GM12878 (cell line): ENCODE results near the gene HACE1. TPM values are rescaled to one million over a fixed set of nuclear protein-coding genes. Genes with fewer than 3 reads are reported as not detected.

ENCODE experiments used
- ATAC-seq: fragments of 200-7000 bp; cut with Tn5 transposase; 3 replicates; pipeline ENCODE4 v1.9.1; 2020; ENCODE audit warnings: mild to moderate bottlenecking, moderate library complexity
- BruUV-seq: library from RNA; stranded (reverse); fragments of 400-500 nt; replicated peaks from 2 replicates; lab custom pipeline; 2021; lab: Mats Ljungman, UMichigan
- CTCF ChIA-PET: fragments of 300-600 bp; sonication (Branson Sonifier 250); formaldehyde crosslinking; extraction: SDS; loops from one replicate; lab custom pipeline; 2021; ENCODE audit warnings: inconsistent platforms; lab: Yijun Ruan, JAX
- POLR2A ChIA-PET: fragments of 350-600 bp; formaldehyde crosslinking; extraction: SDS; loops from one replicate; lab custom pipeline; 2021; ENCODE audit warnings: inconsistent platforms; lab: Charles Lee
- RAD21 ChIA-PET: fragments of 300-600 bp; sonication (Branson Sonifier 250); formaldehyde crosslinking; loops from one replicate; lab custom pipeline; 2023; ENCODE audit warnings: antibody characterized with exemption; ENCODE audit not compliant: unreplicated experiment; lab: Charles Lee
- SMC1A ChIA-PET: fragments of 300-600 bp; sonication (Branson Sonifier 250); formaldehyde crosslinking; loops from one replicate; lab custom pipeline; 2023; ENCODE audit not compliant: unreplicated experiment, uncharacterized antibody; lab: Charles Lee
- DNase-seq: peaks from one replicate; pipeline ENCODE4 v3.0.0-alpha.2; 2011; ENCODE audit warnings: low read depth, low spot score
- FAIRE-seq: peaks from 3 replicates; lab custom pipeline; 2011; peaks lifted over from hg19 to GRCh38; lab: Jason Lieb, UNC
- H2AFZ ChIP-seq: 2 replicates; pipeline ENCODE4 v1.6.0; 2011; ENCODE audit warnings: low read depth, low read length, control low read depth; ENCODE audit not compliant: control insufficient read depth
- H3K27ac ChIP-seq: 2 replicates; pipeline ENCODE4 v1.5.1; 2011; ENCODE audit warnings: control low read depth; ENCODE audit not compliant: control insufficient read depth, insufficient read depth
- H3K27me3 ChIP-seq, 2 experiments: replicated peaks in 1 of 2; 2 replicates each; pipeline versions ENCODE4 v1.6.0 to v1.6.1; 2011; ENCODE audit warnings: low read length in 1 of 2; ENCODE audit not compliant: control insufficient read depth in 2 of 2, insufficient read depth in 2 of 2
- H3K36me3 ChIP-seq, 2 experiments: 2 replicates each; pipeline ENCODE4 v1.5.1; 2011; ENCODE audit warnings: low read length in 1 of 2; ENCODE audit not compliant: control insufficient read depth in 2 of 2, insufficient read depth in 2 of 2
- H3K4me1 ChIP-seq: 2 replicates; pipeline ENCODE4 v1.6.1; 2011; ENCODE audit warnings: mild to moderate bottlenecking, low read length, moderate library complexity, mixed read lengths; ENCODE audit not compliant: control insufficient read depth, insufficient read depth
- H3K4me2 ChIP-seq: 2 replicates; pipeline ENCODE4 v1.6.0; 2011; ENCODE audit warnings: control low read depth; ENCODE audit not compliant: control insufficient read depth, insufficient read depth
- H3K4me3 ChIP-seq: fragments of 200-600 bp; sonication (generic); 2 replicates; pipeline ENCODE4 v1.5.1; 2016
- H3K79me2 ChIP-seq: 2 replicates; pipeline ENCODE4 v1.6.0; 2011; ENCODE audit warnings: low read length; ENCODE audit not compliant: control insufficient read depth, insufficient read depth
- H3K9ac ChIP-seq: 2 replicates; pipeline ENCODE4 v1.8.0; 2011; ENCODE audit warnings: low read length, control low read depth, mixed read lengths; ENCODE audit not compliant: control insufficient read depth, insufficient read depth
- H3K9me3 ChIP-seq: replicated peaks from 3 replicates; pipeline ENCODE4 v1.5.1; 2011; ENCODE audit warnings: mild to moderate bottlenecking, low read length; ENCODE audit not compliant: control insufficient read depth, insufficient read depth
- H4K20me1 ChIP-seq: 2 replicates; pipeline ENCODE4 v1.6.0; 2011; ENCODE audit not compliant: control insufficient read depth, insufficient read depth
- ATF2 ChIP-seq: IDR thresholded peaks from 2 replicates; pipeline ENCODE4 v1.6.1; 2012; ENCODE audit warnings: low read length, inconsistent platforms
- BCL3 ChIP-seq: IDR thresholded peaks from 2 replicates; pipeline ENCODE4 v1.6.1; 2011; ENCODE audit warnings: borderline replicate concordance, low read depth, mild to moderate bottlenecking, moderate library complexity, low read length; ENCODE audit not compliant: insufficient read depth, poor library complexity, severe bottlenecking
- E4F1 ChIP-seq: fragments of 450-650 bp; IDR thresholded peaks from 2 replicates; pipeline ENCODE4 v1.6.1; 2018; ENCODE audit warnings: borderline replicate concordance, mild to moderate bottlenecking; ENCODE audit not compliant: partially characterized antibody
- NFIC ChIP-seq: IDR thresholded peaks from 2 replicates; pipeline ENCODE4 v1.6.1; 2012; ENCODE audit warnings: low read depth, mild to moderate bottlenecking, inconsistent platforms, low read length, moderate library complexity
- NFYA ChIP-seq: IDR thresholded peaks from 2 replicates; pipeline ENCODE4 v1.6.1; 2011; ENCODE audit warnings: low read depth, mild to moderate bottlenecking, low read length, improper control_type of control experiment, borderline replicate concordance
- NRF1 ChIP-seq: conservative IDR thresholded peaks from 2 replicates; pipeline ENCODE4 v1.6.1; 2011; ENCODE audit warnings: mild to moderate bottlenecking, low read depth, low read length, improper control_type of control experiment
- PML ChIP-seq: IDR thresholded peaks from 2 replicates; pipeline ENCODE4 v1.6.1; 2012; ENCODE audit warnings: low read length, inconsistent platforms
- TCF12 ChIP-seq: IDR thresholded peaks from 2 replicates; pipeline ENCODE4 v1.6.1; 2011; ENCODE audit warnings: low read depth, mild to moderate bottlenecking, low read length
- USF2 ChIP-seq: IDR thresholded peaks from 2 replicates; pipeline ENCODE4 v1.6.1; 2011; ENCODE audit warnings: low read depth, low read length, improper control_type of control experiment, borderline replicate concordance
- ZNF592 ChIP-seq: fragments of 450-650 bp; IDR thresholded peaks from 2 replicates; pipeline ENCODE4 v1.6.1; 2017; ENCODE audit warnings: mild to moderate bottlenecking, moderate library complexity
- WGBS: methylation state at CpG from one replicate; pipeline ENCODE4 v1.1.6; 2016; ENCODE audit warnings: low lambda C conversion rate; ENCODE audit not compliant: insufficient replicate concordance, insufficient coverage; ENCODE audit errors: missing lambda C conversion rate; 5-methylcytosine and 5-hydroxymethylcytosine counted together
- in situ Hi-C: fragments of 300-500 bp; cut with MboI; formaldehyde crosslinking; loops from 9 replicates; pipeline ENCODE4 v1.14.3; 2018; ENCODE audit warnings: mixed read lengths
- intact Hi-C: fragments of 100-400 bp; cut with micrococcal nuclease; formaldehyde crosslinking; loops from one replicate; pipeline ENCODE4 v1.14.2; 2022; ENCODE audit not compliant: unreplicated experiment
- polyA plus RNA-seq, 11 experiments: library from polyadenylated mRNA; depleted of rRNA in 4 of 11; unstranded in 6 of 11; stranded (reverse) in 5 of 11; fragments of >200 nt; fragmentation: Nextera tagmentation in 4 of 11; fragmentation: Illumina TruSeq in 1 of 11; extraction: Ambion mirVana in 4 of 11; extraction: Trizol in 1 of 11; gene quantifications; 1 replicate in 1 of 11; 2 replicates in 10 of 11; pipeline versions ENCODE4 v1.2.1 to v1.2.3, GENCODE V29; 2011 to 2016; ENCODE audit warnings: inconsistent platforms in 2 of 11, missing spikeins in 2 of 11, low read depth in 1 of 11
- total RNA-seq, 4 experiments: library from RNA; depleted of rRNA in 3 of 4; stranded (reverse); fragments of >200 nt in 3 of 4; fragmentation: Illumina TruSeq in 1 of 4; extraction: Trizol in 1 of 4; gene quantifications; 2 replicates each; pipeline versions ENCODE4 v1.2.1 to v1.2.3, GENCODE V29; 2013 to 2021

Gene HACE1
- total and polyA plus RNA-seq, 10 of the 15 experiments (the other 5 are each of a cell fraction or from before 2014, with no cell fraction given), result 1.6 to 16.9 (median 5.6) TPM

- no peak for TF ChIP-seq E4F1
- TF ChIP-seq ZNF592, result no peak
- TF ChIP-seq NRF1, result no peak
These were observed 71.3 kb downstream of the HACE1 start (continued) for GRCh38 chr6:104788400-104788799.

GRCh38 chr6:104787305-104787704 is 72.4 kb downstream of the HACE1 start:
- Histone ChIP-seq H3K36me3 (no peaks in the 10 kb centered on the region; a peak in 1 of 4 replicates), H3K27me3 (no peaks in the 10 kb centered on the region), H3K27ac (no peak overlapping the region), H2AFZ (no peak overlapping the region), H3K4me3 (no peak overlapping the region), H3K9me3 (no peaks in the 10 kb centered on the region), H3K79me2 (no peaks in the 10 kb centered on the region), H3K4me2 (no peak overlapping the region), H4K20me1 (no peaks in the 10 kb centered on the region), H3K4me1 (peaks cover 3% of the 10 kb centered on the region; the same call in 1 of the 2 replicates), H3K9ac (no peak overlapping the region)
- ChIA-PET POLR2A (no interaction called here), SMC1A (interaction anchor here (0.6 kb wide), 1 partner anchor 1983 kb away, joined by 3 read pairs; no protein-coding TSS in a partner anchor), RAD21 (interaction anchor here (0.9 to 1.4 kb wide), 2 partner anchors 14 to 290 kb away, joined by 3 to 5 read pairs; no protein-coding TSS in a partner anchor), CTCF (interaction anchor here (5.9 kb wide), 1 partner anchor 290 kb away, joined by 101 read pairs; no protein-coding TSS in a partner anchor)
- DNase-seq, result no peak
- FAIRE-seq, result no peak
- intact Hi-C loops (no loop called here), in situ Hi-C loops (no loop called here)
- ATAC-seq, result no peak
- WGBS, result 73% methylated on average over 2 of the region's 2 CpGs
- no TSS peak for BruUV-seq
- TF ChIP-seq NFIC, result no peak
- no peak for TF ChIP-seq ATF2
- no peak for TF ChIP-seq USF2
- no peak for TF ChIP-seq NFYA
- TF ChIP-seq BCL3, result no peak
- TF ChIP-seq TCF12, result no peak
- TF ChIP-seq PML, result no peak
